Measurements from ENCODE around the gene ZAP70.

- no peak for TF ChIP-seq CTCF (optimal IDR thresholded peaks at IDR 0.05 in 1 of 3, IDR thresholded peaks at IDR 0.05 in 1 of 3, conservative IDR thresholded peaks at IDR 0.05 in 1 of 3; ENCODE audit: extremely low read depth in 1 of 3, insufficient read depth in 2 of 3, low read length in 3 of 3)
- TF ChIP-seq EZH2 (IDR thresholded peaks at IDR 0.05; ENCODE audit: low read length): no peak
Measured at GRCh38 chr2:97718942-97719341, 5.6 kb downstream of the ZAP70 start.

All from keratinocyte (primary cell).